Vagina (tissue), 2 donors: ENCODE results near the gene GRK4. TPM values are rescaled to one million over a fixed set of nuclear protein-coding genes. Genes with fewer than 3 reads are reported as not detected.

ENCODE experiments used
- DNase-seq, 2 donors: peaks; one replicate each; pipeline ENCODE4 v3.0.0-alpha.2; 2017; ENCODE audit errors: extremely low spot score in 2 of 2
- H3K27ac ChIP-seq: fragments of 200-600 bp; sonication (generic); one replicate; pipeline ENCODE4 v1.5.1; 2019
- H3K27me3 ChIP-seq: fragments of 200-600 bp; sonication (generic); one replicate; pipeline ENCODE4 v1.5.1; 2019
- H3K36me3 ChIP-seq, 2 donors: fragments of 200-600 bp; sonication (generic); one replicate each; pipeline ENCODE4 v1.5.1; 2017 to 2019
- H3K4me1 ChIP-seq: fragments of 200-600 bp; sonication (generic); one replicate; pipeline ENCODE4 v1.5.1; 2019
- H3K4me3 ChIP-seq, 2 donors: fragments of 200-600 bp; sonication (generic); 1 replicate in 1 of 2; 2 replicates in 1 of 2; pipeline ENCODE4 v1.5.1; 2016 to 2019
- H3K9me3 ChIP-seq: fragments of 200-600 bp; sonication (generic); one replicate; pipeline ENCODE4 v1.5.1; 2019
- POLR2A ChIP-seq, 2 donors: fragments of 450-650 bp; IDR thresholded peaks; one replicate each; pipeline ENCODE4 v1.6.1; 2017; ENCODE audit warnings: antibody characterized with exemption in 2 of 2, mild to moderate bottlenecking in 2 of 2, moderate library complexity in 2 of 2
- POLR2AphosphoS5 ChIP-seq, 2 donors: sonication (generic); formaldehyde crosslinking; IDR thresholded peaks; one replicate each; pipeline ENCODE4 v1.9.0; 2017; ENCODE audit warnings: antibody characterized with exemption in 2 of 2, mild to moderate bottlenecking in 2 of 2, low read depth in 1 of 2; ENCODE audit not compliant: insufficient read depth in 1 of 2
- intact Hi-C: fragments of 100-400 bp; cut with DNase I; formaldehyde crosslinking; loops from one replicate; pipeline ENCODE4 v1.15.1; 2023
- total RNA-seq: library from RNA; depleted of rRNA; stranded (reverse); fragments of >200 nt; gene quantifications from one replicate; pipeline ENCODE4 v1.2.3, GENCODE V29; 2016
- TF ChIP-seq, protein P1 (sequence below), 3 experiments: fragments of 450-650 bp in 2 of 3; fragments of 200-600 bp in 1 of 3; sonication (generic) in 1 of 3; IDR thresholded peaks; one replicate each; pipeline ENCODE4 v1.5.1; 2017 to 2019; ENCODE audit warnings: antibody characterized with exemption in 3 of 3, mild to moderate bottlenecking in 2 of 3, moderate library complexity in 2 of 3

Gene GRK4
- total RNA-seq, 1 donor from 2014 or later = 2.7 TPM

DNA sequence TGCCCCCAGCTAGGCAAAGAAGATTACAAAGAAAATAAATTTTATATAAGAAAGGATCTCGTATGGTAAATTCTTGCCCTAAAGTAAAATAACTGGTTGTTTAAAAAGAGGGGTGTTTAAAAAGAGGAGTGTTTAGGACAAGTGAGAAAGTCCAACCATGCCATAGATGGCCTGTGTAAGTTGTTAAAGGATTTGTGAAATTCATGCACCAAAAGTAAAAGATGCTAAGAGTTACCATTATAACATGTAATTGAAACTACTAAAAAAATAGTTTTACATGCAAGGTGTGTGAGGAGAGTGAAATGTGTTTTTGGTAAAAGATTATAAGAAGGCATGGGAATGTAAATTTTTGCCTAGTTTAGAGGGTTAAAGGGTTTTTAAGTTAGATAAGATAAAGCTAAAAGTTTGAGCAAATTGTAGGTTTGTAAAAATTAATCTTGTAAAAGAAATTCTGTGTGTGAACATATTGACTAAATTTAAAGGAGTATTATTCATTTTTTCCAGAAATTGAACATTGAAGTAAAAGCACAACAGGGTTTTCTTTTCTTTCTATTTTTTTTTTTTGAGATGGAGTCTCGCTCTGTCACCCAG is 90.9 kb downstream of the GRK4 start:
- Histone ChIP-seq H3K4me3 (no peak overlapping the region), H3K9me3 (no peaks in the 10 kb centered on the region), H3K27ac (no peak overlapping the region), H3K4me1 (no peaks in the 10 kb centered on the region), H3K36me3 (no peaks in the 10 kb centered on the region), H3K27me3 (no peaks in the 10 kb centered on the region)
- TF ChIP-seq POLR2AphosphoS5 (IDR thresholded peaks at IDR 0.05; ENCODE audit: insufficient read depth in 1 of 2, low read depth in 1 of 2) = no peak
- TF ChIP-seq, protein P1, sequence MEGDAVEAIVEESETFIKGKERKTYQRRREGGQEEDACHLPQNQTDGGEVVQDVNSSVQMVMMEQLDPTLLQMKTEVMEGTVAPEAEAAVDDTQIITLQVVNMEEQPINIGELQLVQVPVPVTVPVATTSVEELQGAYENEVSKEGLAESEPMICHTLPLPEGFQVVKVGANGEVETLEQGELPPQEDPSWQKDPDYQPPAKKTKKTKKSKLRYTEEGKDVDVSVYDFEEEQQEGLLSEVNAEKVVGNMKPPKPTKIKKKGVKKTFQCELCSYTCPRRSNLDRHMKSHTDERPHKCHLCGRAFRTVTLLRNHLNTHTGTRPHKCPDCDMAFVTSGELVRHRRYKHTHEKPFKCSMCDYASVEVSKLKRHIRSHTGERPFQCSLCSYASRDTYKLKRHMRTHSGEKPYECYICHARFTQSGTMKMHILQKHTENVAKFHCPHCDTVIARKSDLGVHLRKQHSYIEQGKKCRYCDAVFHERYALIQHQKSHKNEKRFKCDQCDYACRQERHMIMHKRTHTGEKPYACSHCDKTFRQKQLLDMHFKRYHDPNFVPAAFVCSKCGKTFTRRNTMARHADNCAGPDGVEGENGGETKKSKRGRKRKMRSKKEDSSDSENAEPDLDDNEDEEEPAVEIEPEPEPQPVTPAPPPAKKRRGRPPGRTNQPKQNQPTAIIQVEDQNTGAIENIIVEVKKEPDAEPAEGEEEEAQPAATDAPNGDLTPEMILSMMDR (IDR thresholded peaks at IDR 0.05) = no peak
- no peak for TF ChIP-seq POLR2A (IDR thresholded peaks at IDR 0.05)
- no peak for DNase-seq
- intact Hi-C loops = no loop called here

DNA sequence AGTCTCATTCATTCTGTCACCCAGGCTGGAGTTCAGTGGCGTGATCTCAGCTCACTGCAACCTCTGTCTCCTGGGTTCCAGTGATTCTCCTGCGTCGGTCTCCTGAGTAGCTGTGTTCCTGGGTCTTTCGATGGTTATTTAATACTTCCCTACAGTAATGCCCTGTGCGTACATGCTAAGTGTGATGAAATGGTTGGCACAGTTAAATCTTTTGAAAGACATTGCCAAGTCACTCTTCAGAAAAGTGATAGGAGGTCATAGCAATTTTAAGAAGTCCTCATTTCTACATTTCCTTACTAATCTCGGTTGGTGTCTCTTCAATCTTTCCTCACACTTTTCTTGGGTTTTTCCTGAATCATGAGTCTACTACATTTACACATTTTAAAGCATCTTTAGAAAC is 96.6 kb downstream of the GRK4 start:
- DNase-seq = no peak

DNA sequence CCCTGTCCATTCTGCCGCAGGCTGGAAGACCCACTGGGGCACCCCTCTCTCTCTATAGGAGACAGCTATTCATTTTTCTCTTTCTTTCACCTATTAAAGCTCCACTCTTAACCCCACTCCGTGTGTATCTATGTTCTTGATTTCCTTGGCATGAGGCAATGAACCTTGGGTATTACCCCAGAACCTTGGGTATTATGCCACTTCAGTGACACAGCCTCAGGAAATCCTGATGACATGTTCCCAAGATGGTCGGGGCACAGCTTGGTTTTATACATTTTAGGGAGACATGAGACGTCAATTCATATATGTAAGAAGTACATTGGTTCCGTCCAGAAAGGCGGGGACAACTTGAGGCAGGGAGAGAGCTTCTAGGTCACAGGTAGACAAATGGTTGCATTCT is 97.6 kb downstream of the GRK4 start:
- intact Hi-C loops = no loop called here
- Histone ChIP-seq H3K4me3 (no peak overlapping the region), H3K27ac (no peak overlapping the region), H3K9me3 (no peaks in the 10 kb centered on the region), H3K36me3 (no peaks in the 10 kb centered on the region), H3K27me3 (no peaks in the 10 kb centered on the region), H3K4me1 (no peaks in the 10 kb centered on the region)
- TF ChIP-seq, protein P1 (IDR thresholded peaks at IDR 0.05) = no peak
- no peak for TF ChIP-seq POLR2A (IDR thresholded peaks at IDR 0.05)
- TF ChIP-seq POLR2AphosphoS5 (IDR thresholded peaks at IDR 0.05; ENCODE audit: insufficient read depth in 1 of 2, low read depth in 1 of 2) = no peak
- DNase-seq = no peak

More for the DNA sequence above, 96.6 kb downstream of the GRK4 start:
- Histone ChIP-seq H3K27ac (no peak overlapping the region), H3K36me3 (no peaks in the 10 kb centered on the region), H3K4me1 (no peaks in the 10 kb centered on the region), H3K27me3 (no peaks in the 10 kb centered on the region), H3K9me3 (no peaks in the 10 kb centered on the region), H3K4me3 (no peak overlapping the region)
- TF ChIP-seq POLR2AphosphoS5 (IDR thresholded peaks at IDR 0.05; ENCODE audit: insufficient read depth in 1 of 2, low read depth in 1 of 2) = no peak
- TF ChIP-seq POLR2A (IDR thresholded peaks at IDR 0.05) = no peak
- TF ChIP-seq, protein P1 (IDR thresholded peaks at IDR 0.05) = no peak
- intact Hi-C loops = no loop called here

DNA sequence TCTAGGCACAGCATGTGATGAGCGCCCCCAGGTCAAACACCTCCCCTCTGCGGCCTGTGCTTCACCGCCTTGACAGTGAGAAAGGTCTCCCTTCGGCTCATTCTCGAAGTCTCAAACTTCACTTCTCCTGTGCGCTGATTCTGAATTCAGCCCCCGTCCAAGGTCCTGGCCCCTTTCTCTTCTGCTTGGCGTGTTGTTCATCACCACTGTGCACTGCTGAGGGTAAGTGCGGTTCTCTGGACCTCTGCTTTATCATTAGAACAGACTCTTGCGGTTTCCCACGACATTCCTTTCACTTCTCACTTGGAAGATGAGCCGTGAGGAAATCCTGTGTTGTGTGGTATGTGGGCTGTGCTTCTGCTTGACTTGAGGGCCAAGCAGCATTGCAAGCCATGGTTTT is 99.1 kb downstream of the GRK4 start:
- no peak for DNase-seq
- intact Hi-C loops = no loop called here
- no peak overlapping the region for H3K27ac ChIP-seq
- H3K4me3 ChIP-seq = no peak overlapping the region
- H3K4me1 ChIP-seq = no peaks in the 10 kb centered on the region
- H3K9me3 ChIP-seq = no peaks in the 10 kb centered on the region
- H3K36me3 ChIP-seq = no peaks in the 10 kb centered on the region
- TF ChIP-seq POLR2A (IDR thresholded peaks at IDR 0.05) (no peak), POLR2AphosphoS5 (IDR thresholded peaks at IDR 0.05; ENCODE audit: insufficient read depth in 1 of 2, low read depth in 1 of 2) (no peak)
- TF ChIP-seq, protein P1 (IDR thresholded peaks at IDR 0.05) = no peak
- H3K27me3 ChIP-seq = no peaks in the 10 kb centered on the region

DNA sequence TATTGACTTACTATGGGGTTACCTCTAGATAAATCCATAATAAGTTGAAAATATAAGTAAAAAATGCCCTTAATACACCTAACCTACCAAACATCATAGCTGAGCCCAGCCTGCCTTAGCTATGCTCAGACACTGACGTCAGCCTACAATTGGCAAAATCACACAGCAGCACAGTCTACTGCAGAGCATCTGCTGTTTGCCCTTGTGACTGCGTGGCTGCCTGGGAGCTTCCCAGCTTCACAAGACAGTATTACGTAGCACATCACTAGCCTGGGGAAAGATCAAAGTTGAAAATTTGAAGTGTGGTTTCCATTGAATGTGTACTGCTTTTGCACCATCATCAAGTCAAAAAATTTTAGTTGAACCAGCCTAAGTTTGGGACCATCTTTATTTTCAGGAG is 102.2 kb downstream of the GRK4 start:
- Histone ChIP-seq H3K36me3 (no peaks in the 10 kb centered on the region), H3K9me3 (no peaks in the 10 kb centered on the region), H3K27ac (no peak overlapping the region), H3K27me3 (no peaks in the 10 kb centered on the region), H3K4me1 (no peaks in the 10 kb centered on the region), H3K4me3 (no peak overlapping the region)
- no peak for DNase-seq
- intact Hi-C loops = no loop called here
- TF ChIP-seq POLR2A (IDR thresholded peaks at IDR 0.05) (no peak), POLR2AphosphoS5 (IDR thresholded peaks at IDR 0.05; ENCODE audit: insufficient read depth in 1 of 2, low read depth in 1 of 2) (no peak)
- TF ChIP-seq, protein P1 (IDR thresholded peaks at IDR 0.05) = no peak
